Measurements from ENCODE around the gene SLC24A5. TPM values are rescaled to one million over a fixed set of nuclear protein-coding genes. Genes with fewer than 3 reads are reported as not detected.

SLC24A5 gene
- total RNA-seq, 1 experiment from 2014 or later, result not detected

DNA sequence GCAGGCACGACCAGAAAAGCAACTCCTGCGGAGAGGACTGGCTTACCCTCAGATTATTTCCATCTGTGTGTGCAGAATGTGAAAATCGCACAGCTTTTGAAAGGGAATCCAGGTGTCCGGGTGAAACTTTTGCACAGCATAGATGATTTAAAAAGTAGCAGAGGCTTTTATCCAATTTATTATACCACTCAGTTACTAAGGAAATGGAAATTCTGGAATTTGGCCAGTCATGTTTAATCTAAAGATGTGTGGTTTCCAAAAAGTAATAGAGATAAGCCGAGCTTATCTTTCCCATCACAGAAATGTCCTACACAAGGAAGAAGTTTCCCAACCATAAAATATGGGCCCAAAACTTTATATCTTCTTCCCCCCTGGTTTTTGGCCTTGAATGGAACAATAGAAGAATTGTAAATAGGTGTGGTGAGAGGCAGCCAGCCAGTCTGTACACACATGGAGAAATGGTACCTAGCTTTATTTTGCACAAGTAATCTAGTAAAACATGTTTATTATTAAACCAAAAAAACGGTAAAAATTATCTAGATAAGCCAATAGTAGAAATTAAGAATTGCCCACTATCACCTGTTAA lies 19.3 kb upstream of the SLC24A5 start:
- 0 out of 4 replicates have a peak, but pooled peaks cover 0 to 3% of the 10 kb centered on the region in 2 experiments for H3K4me1 Mint-ChIP-seq
- TF ChIP-seq, protein P1, sequence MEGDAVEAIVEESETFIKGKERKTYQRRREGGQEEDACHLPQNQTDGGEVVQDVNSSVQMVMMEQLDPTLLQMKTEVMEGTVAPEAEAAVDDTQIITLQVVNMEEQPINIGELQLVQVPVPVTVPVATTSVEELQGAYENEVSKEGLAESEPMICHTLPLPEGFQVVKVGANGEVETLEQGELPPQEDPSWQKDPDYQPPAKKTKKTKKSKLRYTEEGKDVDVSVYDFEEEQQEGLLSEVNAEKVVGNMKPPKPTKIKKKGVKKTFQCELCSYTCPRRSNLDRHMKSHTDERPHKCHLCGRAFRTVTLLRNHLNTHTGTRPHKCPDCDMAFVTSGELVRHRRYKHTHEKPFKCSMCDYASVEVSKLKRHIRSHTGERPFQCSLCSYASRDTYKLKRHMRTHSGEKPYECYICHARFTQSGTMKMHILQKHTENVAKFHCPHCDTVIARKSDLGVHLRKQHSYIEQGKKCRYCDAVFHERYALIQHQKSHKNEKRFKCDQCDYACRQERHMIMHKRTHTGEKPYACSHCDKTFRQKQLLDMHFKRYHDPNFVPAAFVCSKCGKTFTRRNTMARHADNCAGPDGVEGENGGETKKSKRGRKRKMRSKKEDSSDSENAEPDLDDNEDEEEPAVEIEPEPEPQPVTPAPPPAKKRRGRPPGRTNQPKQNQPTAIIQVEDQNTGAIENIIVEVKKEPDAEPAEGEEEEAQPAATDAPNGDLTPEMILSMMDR (conservative IDR thresholded peaks at IDR 0.05), result no peak
- H3K14ac ChIP-seq (ENCODE audit: insufficient read depth, low read length), result no peak overlapping the region

More for the DNA sequence above, 19.3 kb upstream of the SLC24A5 start:
- Histone ChIP-seq H2AK5ac (ENCODE audit: insufficient read length, low read length) (no peak overlapping the region), H3K23ac (ENCODE audit: insufficient read length, low read depth, low read length) (no peak overlapping the region), H3K27me3 (ENCODE audit: insufficient read depth, low read length) (no peaks in the 10 kb centered on the region), H3K4me1 (ENCODE audit: insufficient read depth, low read length) (no peaks in the 10 kb centered on the region), H3K4ac (ENCODE audit: low read depth, low read length) (no peak overlapping the region), H3K9me3 (ENCODE audit: control insufficient read depth, low read depth, low read length) (no peaks in the 10 kb centered on the region), H2AFZ (ENCODE audit: low read length) (no peak overlapping the region), H3T11ph (ENCODE audit: low read length) (no peak overlapping the region), H2BK5ac (ENCODE audit: insufficient read length, low read length) (no peak overlapping the region), H2BK12ac (ENCODE audit: insufficient read length, low read depth, low read length) (no peak overlapping the region), H2BK120ac (ENCODE audit: low read depth, low read length, poor library complexity, severe bottlenecking) (no peak overlapping the region), H4K91ac (ENCODE audit: insufficient read length, low read depth, low read length) (no peak overlapping the region), H3K27ac (ENCODE audit: insufficient read length, low read depth, low read length) (no peak overlapping the region), H4K5ac (ENCODE audit: insufficient read length, low read depth, low read length) (no peak overlapping the region), H3K4me2 (ENCODE audit: insufficient read depth, insufficient read length, low read length) (no peak overlapping the region), H3K79me1 (ENCODE audit: insufficient read depth, low read depth, low read length, poor library complexity, severe bottlenecking) (no peaks in the 10 kb centered on the region), H4K8ac (replicated peaks; ENCODE audit: insufficient read length, low read depth, low read length) (no peak overlapping the region), H2BK15ac (ENCODE audit: low read depth, low read length) (no peak overlapping the region), H3K18ac (ENCODE audit: insufficient read length, low read depth, low read length) (no peak overlapping the region), H3K23me2 (ENCODE audit: insufficient read length, low read depth, low read length, poor library complexity, severe bottlenecking) (no peaks in the 10 kb centered on the region), H3K9ac (ENCODE audit: extremely low read depth, insufficient read length, low read length) (no peak overlapping the region), H3K56ac (ENCODE audit: insufficient read length, low read depth, low read length) (no peak overlapping the region), H3K79me2 (ENCODE audit: insufficient read depth, low read length) (no peaks in the 10 kb centered on the region), H2BK20ac (ENCODE audit: low read depth, low read length, poor library complexity, severe bottlenecking) (no peak overlapping the region), H4K20me1 (ENCODE audit: control insufficient read depth, insufficient read depth, insufficient read length) (no peaks in the 10 kb centered on the region)
- Mint-ChIP-seq H3K36me3 (ENCODE audit: insufficient read depth in 1 of 3, low read depth in 3 of 3) (no peaks in the 10 kb centered on the region), H3K9me3 (no peaks in the 10 kb centered on the region), H3K27ac (no peak overlapping the region), H3K4me3 (no peak overlapping the region), H3K27me3 (ENCODE audit: low read depth) (no peaks in the 10 kb centered on the region)
- WGBS (ENCODE audit: extremely low coverage, insufficient read length, low lambda C conversion rate), result no CpG with 5 or more reads among the region's 6 CpGs
- no peak for DNase-seq
